ENCODE data around the gene UBAC2.

The UBAC2 gene

GRCh38 chr13:99250982-99251825 is 50.5 kb downstream of the UBAC2 start:
- DNase-seq: no peak

GRCh38 chr13:99251921-99252320 is 51.3 kb downstream of the UBAC2 start:
- DNase-seq: no peak

- DNase-seq: no peak
Observed at GRCh38 chr13:99254830-99255229, 54.2 kb downstream of the UBAC2 start.

GRCh38 chr13:99255271-99255670 is 54.6 kb downstream of the UBAC2 start:
- DNase-seq: no peak

GRCh38 chr13:99256283-99256682 is 55.6 kb downstream of the UBAC2 start:
- DNase-seq: no peak

- DNase-seq: no peak
Observed at GRCh38 chr13:99256709-99257108, 56.1 kb downstream of the UBAC2 start.

- no peak for DNase-seq
Observed at GRCh38 chr13:99257291-99257690, 56.6 kb downstream of the UBAC2 start.

- DNase-seq: no peak
Observed at GRCh38 chr13:99258210-99258860, 57.7 kb downstream of the UBAC2 start, which contains the start of gene GPR18. Gene GPR18 (minus strand): TSS chr13:99258379. CDS start chr13:99255872, 2,507 bp downstream.

- DNase-seq: no peak
Observed at GRCh38 chr13:99258946-99259345, 58.3 kb downstream of the UBAC2 start.

- no peak for DNase-seq
Observed at GRCh38 chr13:99260216-99260615, 59.6 kb downstream of the UBAC2 start.

GRCh38 chr13:99261059-99261458 is 60.4 kb downstream of the UBAC2 start:
- no peak for DNase-seq

GRCh38 chr13:99263126-99263785 is 62.6 kb downstream of the UBAC2 start:
- DNase-seq: no peak

GRCh38 chr13:99264051-99264450 is 63.4 kb downstream of the UBAC2 start:
- no peak for DNase-seq

- DNase-seq: no peak
Observed at GRCh38 chr13:99265162-99265800, 64.6 kb downstream of the UBAC2 start.

- DNase-seq: no peak
Observed at GRCh38 chr13:99265821-99266426, 65.3 kb downstream of the UBAC2 start.

- DNase-seq: no peak
Observed at GRCh38 chr13:99266827-99267226, 66.2 kb downstream of the UBAC2 start.

GRCh38 chr13:99267927-99268326 is 67.3 kb downstream of the UBAC2 start:
- DNase-seq: no peak

- no peak for DNase-seq
Observed at GRCh38 chr13:99268822-99269221, 68.2 kb downstream of the UBAC2 start.

- DNase-seq: no peak
Observed at GRCh38 chr13:99269627-99270241, 69.1 kb downstream of the UBAC2 start.

- no peak for DNase-seq
Observed at GRCh38 chr13:99270518-99270917, 69.9 kb downstream of the UBAC2 start.

- DNase-seq: no peak
Observed at GRCh38 chr13:99271249-99271648, 70.6 kb downstream of the UBAC2 start.

- DNase-seq: no peak
Observed at GRCh38 chr13:99272481-99272880, 71.8 kb downstream of the UBAC2 start.
